Cardiac fibroblast (primary cell): ENCODE data around the gene CEP192.

Experiments
- DNase-seq, 2 donors: peaks; one replicate each; pipeline versions ENCODE4 v3.0.0 to v3.0.0-alpha.2; 2010; ENCODE audit warnings: low read depth in 2 of 2
- H3K4me3 ChIP-seq, 2 donors: replicated peaks in 1 of 2; 1 replicate in 1 of 2; 2 replicates in 1 of 2; pipeline ENCODE4 v1.5.1; 2011; ENCODE audit warnings: low read depth in 2 of 2, low read length in 2 of 2, mild to moderate bottlenecking in 2 of 2, moderate library complexity in 1 of 2
- CTCF ChIP-seq: IDR thresholded peaks from one replicate; pipeline ENCODE4 v1.5.1; 2011; ENCODE audit warnings: low read depth, mild to moderate bottlenecking, low read length, inconsistent platforms

Gene CEP192

GRCh38 chr18:13124411-13124810, 133.2 kb downstream of the CEP192 start:
- no peak overlapping the region for H3K4me3 ChIP-seq
- TF ChIP-seq CTCF, result no peak

GRCh38 chr18:13125191-13125590, 134.0 kb downstream of the CEP192 start:
- TF ChIP-seq CTCF, result no peak
- no peak overlapping the region for H3K4me3 ChIP-seq
- no peak for DNase-seq

More at GRCh38 chr18:13124411-13124810, 133.2 kb downstream of the CEP192 start:
- DNase-seq, result no peak

GRCh38 chr18:13126966-13127598, 135.9 kb downstream of the CEP192 start:
- no peak for TF ChIP-seq CTCF
- no peak overlapping the region for H3K4me3 ChIP-seq
- DNase-seq, result no peak

- no peak overlapping the region for H3K4me3 ChIP-seq
- TF ChIP-seq CTCF, result no peak
- DNase-seq, result no peak
Observed at GRCh38 chr18:13131283-13131682, 140.1 kb downstream of the CEP192 start.

- DNase-seq, result no peak
- no peak for TF ChIP-seq CTCF
- H3K4me3 ChIP-seq, result no peak overlapping the region
Observed at GRCh38 chr18:13134551-13135401, 143.6 kb downstream of the CEP192 start.

GRCh38 chr18:13136056-13136903, 145.1 kb downstream of the CEP192 start:
- peak overlapping the region; percentile 57 to 59 for H3K4me3 ChIP-seq
- TF ChIP-seq CTCF, result no peak
- DNase-seq, result peak; percentile 11 to 16
